Endothelial cell of umbilical vein (primary cell): ENCODE data around the gene ABR. TPM values are rescaled to one million over a fixed set of nuclear protein-coding genes. Genes with fewer than 3 reads are reported as not detected.

Source experiments
- BruUV-seq: library from RNA; stranded (reverse); fragments of 400-500 nt; replicated peaks from 2 replicates; lab custom pipeline; 2021; lab: Mats Ljungman, UMichigan
- CTCF ChIA-PET: fragments of 300-600, 350-600 bp; sonication (Branson Sonifier 250); formaldehyde crosslinking; loops from one replicate; lab custom pipeline; 2021; ENCODE audit warnings: antibody characterized with exemption, inconsistent platforms; lab: Charles Lee
- POLR2A ChIA-PET: fragments of 300-600, 350-600 bp; sonication (Branson Sonifier 250); formaldehyde crosslinking; loops from one replicate; lab custom pipeline; 2021; ENCODE audit warnings: antibody characterized with exemption, inconsistent platforms; lab: Charles Lee
- DNase-seq: peaks from one replicate; pipeline ENCODE4 v3.0.0-alpha.2; 2011; ENCODE audit warnings: low read depth, low spot score
- FAIRE-seq: peaks from 2 replicates; lab custom pipeline; 2011; peaks lifted over from hg19 to GRCh38; lab: Jason Lieb, UNC
- H2AFZ ChIP-seq: 2 replicates; pipeline ENCODE4 v1.6.0; 2012; ENCODE audit warnings: low read depth, low read length, control low read depth, inconsistent platforms
- H3K27ac ChIP-seq: 2 replicates; pipeline ENCODE4 v1.5.1; 2011; ENCODE audit warnings: low read depth, mild to moderate bottlenecking, control low read depth, low read length, moderate library complexity; ENCODE audit not compliant: insufficient read depth
- H3K27me3 ChIP-seq, 2 experiments: 2 replicates each; pipeline versions ENCODE4 v1.6.0 to v1.6.1; 2011; ENCODE audit warnings: low read length in 2 of 2, mixed read lengths in 1 of 2; ENCODE audit not compliant: control insufficient read depth in 2 of 2, insufficient read depth in 2 of 2
- H3K36me3 ChIP-seq, 2 experiments: 2 replicates in 1 of 2; 3 replicates in 1 of 2; pipeline ENCODE4 v1.5.1; 2011; ENCODE audit warnings: low read length in 2 of 2, mild to moderate bottlenecking in 1 of 2, moderate library complexity in 1 of 2; ENCODE audit not compliant: control insufficient read depth in 2 of 2, insufficient read depth in 2 of 2; ENCODE audit errors: extremely low read depth in 1 of 2
- H3K4me1 ChIP-seq: 3 replicates; pipeline ENCODE4 v1.5.1; 2011; ENCODE audit warnings: mild to moderate bottlenecking, low read length; ENCODE audit not compliant: control insufficient read depth, insufficient read depth; ENCODE audit errors: extremely low read depth
- H3K4me2 ChIP-seq: 2 replicates; pipeline ENCODE4 v1.6.1; 2011; ENCODE audit warnings: low read length, control low read depth, mixed read lengths; ENCODE audit not compliant: insufficient read depth
- H3K4me3 ChIP-seq, 3 experiments: fragments of 200-600 bp in 1 of 3; sonication (generic), shearing (Covaris generic) in 1 of 3; replicated peaks in 1 of 3; 2 replicates each; pipeline ENCODE4 v1.5.1; 2011 to 2016; ENCODE audit warnings: control low read depth in 3 of 3, low read length in 3 of 3, mild to moderate bottlenecking in 2 of 3, inconsistent platforms in 1 of 3, low read depth in 1 of 3, moderate library complexity in 1 of 3; ENCODE audit not compliant: insufficient read depth in 1 of 3
- H3K79me2 ChIP-seq: 2 replicates; pipeline ENCODE4 v1.6.0; 2012; ENCODE audit warnings: low read length, inconsistent platforms; ENCODE audit not compliant: control insufficient read depth, insufficient read depth
- H3K9ac ChIP-seq: replicated peaks from 2 replicates; pipeline ENCODE3; 2011; ENCODE audit warnings: low read length, control low read depth; ENCODE audit not compliant: insufficient read depth; ENCODE audit errors: extremely low read depth
- H3K9me1 ChIP-seq: replicated peaks from 3 replicates; pipeline ENCODE4 v1.6.0; 2011; ENCODE audit warnings: mild to moderate bottlenecking, low read length; ENCODE audit not compliant: control insufficient read depth, insufficient read depth; ENCODE audit errors: extremely low read depth
- H3K9me3 ChIP-seq: replicated peaks from 2 replicates; pipeline ENCODE4 v1.5.1; 2012; ENCODE audit warnings: low read length, inconsistent platforms; ENCODE audit not compliant: control insufficient read depth, insufficient read depth
- H4K20me1 ChIP-seq: replicated peaks from 2 replicates; pipeline ENCODE3; 2011; ENCODE audit warnings: mild to moderate bottlenecking, low read length; ENCODE audit not compliant: control insufficient read depth, insufficient read depth; ENCODE audit errors: extremely low read depth
- CTCF ChIP-seq, 2 donors: IDR thresholded peaks; 1 replicate in 1 of 2; 2 replicates in 1 of 2; pipeline ENCODE4 v1.5.1; 2011; ENCODE audit warnings: low read length in 2 of 2, mild to moderate bottlenecking in 2 of 2, moderate library complexity in 2 of 2, control low read depth in 1 of 2, inconsistent platforms in 1 of 2, low read depth in 1 of 2; ENCODE audit not compliant: insufficient read depth in 1 of 2; ENCODE audit errors: extremely low read depth in 1 of 2
- EZH2 ChIP-seq: IDR thresholded peaks from 2 replicates; pipeline ENCODE4 v1.6.1; 2012; ENCODE audit warnings: borderline replicate concordance, low read depth, mild to moderate bottlenecking, moderate library complexity, low read length, inconsistent platforms; ENCODE audit not compliant: severe bottlenecking
- FOS ChIP-seq: IDR thresholded peaks from 2 replicates; pipeline ENCODE4 v1.6.1; 2011; ENCODE audit warnings: mild to moderate bottlenecking, low read length, moderate library complexity, borderline replicate concordance; ENCODE audit not compliant: insufficient read depth
- GATA2 ChIP-seq: IDR thresholded peaks from 2 replicates; pipeline ENCODE4 v1.7.0; 2011; ENCODE audit warnings: low read depth, mild to moderate bottlenecking, moderate library complexity, mixed read lengths, low read length; ENCODE audit not compliant: insufficient read length, insufficient read depth
- JUN ChIP-seq: IDR thresholded peaks from 2 replicates; pipeline ENCODE4 v1.6.1; 2011; ENCODE audit warnings: borderline replicate concordance, low read depth; ENCODE audit not compliant: insufficient read length, insufficient read depth
- MAX ChIP-seq: IDR thresholded peaks from 2 replicates; pipeline ENCODE4 v1.6.1; 2011; ENCODE audit not compliant: insufficient read depth, insufficient read length
- MYC ChIP-seq: IDR thresholded peaks from one replicate; pipeline ENCODE4 v1.6.1; 2011; ENCODE audit warnings: mild to moderate bottlenecking, low read depth, low read length
- POLR2A ChIP-seq: IDR thresholded peaks from 2 replicates; pipeline ENCODE4 v1.6.1; 2012; ENCODE audit warnings: low read depth, mild to moderate bottlenecking, control low read depth, low read length
- POLR2AphosphoS5 ChIP-seq: IDR thresholded peaks from 2 replicates; pipeline ENCODE4 v1.6.1; 2012; ENCODE audit warnings: low read depth, mild to moderate bottlenecking, control low read depth, low read length, moderate library complexity; ENCODE audit not compliant: insufficient read depth
- dilution Hi-C: fragments of 300-500 bp; cut with MboI; formaldehyde crosslinking; loops from one replicate; pipeline ENCODE4 v1.15.0; 2019; ENCODE audit warnings: low sequenced_read_pairs; ENCODE audit not compliant: extremely low pct_ligation_motif_present
- intact Hi-C: fragments of 100-400 bp; cut with micrococcal nuclease; formaldehyde crosslinking; loops from one replicate; pipeline ENCODE4 v1.10.0; 2022
- polyA plus RNA-seq, 4 experiments: library from polyadenylated mRNA; depleted of rRNA in 3 of 4; stranded (reverse) in 3 of 4; unstranded in 1 of 4; fragments of >200 nt; gene quantifications; 2 replicates each; pipeline versions ENCODE4 v1.2.1 to v1.2.3, GENCODE V29; 2011 to 2012; ENCODE audit warnings: missing spikeins in 1 of 4
- total RNA-seq: library from RNA; stranded (reverse); gene quantifications from 2 replicates; pipeline ENCODE4 v1.2.3, GENCODE V29; 2021

Gene ABR
- total and polyA plus RNA-seq, 2 donors (not counting 3 experiments of a cell fraction or from before 2014, with no cell fraction given), result 83.5 to 96.8 TPM

- no peak overlapping the region for H2AFZ ChIP-seq
- no peaks in the 10 kb centered on the region for H3K9me3 ChIP-seq
- no peaks in the 10 kb centered on the region for H3K9me1 ChIP-seq
- dilution Hi-C loops, result no loop called here
- intact Hi-C loops, result no loop called here
- H4K20me1 ChIP-seq, result no peaks in the 10 kb centered on the region
- no peak overlapping the region for H3K4me2 ChIP-seq
- TF ChIP-seq POLR2AphosphoS5, result no peak
- TF ChIP-seq JUN, result no peak
- no peak for TF ChIP-seq GATA2
- no peak for TF ChIP-seq CTCF (IDR thresholded peaks at IDR 0.05; ENCODE audit: extremely low read depth in 1 of 2, insufficient read depth in 1 of 2, low read depth in 1 of 2, low read length in 2 of 2)
- TF ChIP-seq MAX, result no peak
- TF ChIP-seq MYC, result no peak
- TF ChIP-seq POLR2A, result no peak
- no peak for TF ChIP-seq FOS
- TF ChIP-seq EZH2, result no peak
- H3K4me3 ChIP-seq, result no peak overlapping the region
- ChIA-PET CTCF (interaction anchor here (1.5 kb wide), 1 partner anchor 47 kb away, joined by 4 read pairs; no protein-coding TSS in a partner anchor), POLR2A (no interaction called here)
- H3K27ac ChIP-seq, result no peak overlapping the region
- H3K9ac ChIP-seq, result no peak overlapping the region
- DNase-seq, result no peak
- no peaks in the 10 kb centered on the region for H3K27me3 ChIP-seq
- H3K36me3 ChIP-seq, result peaks cover 4 to 27% of the 10 kb centered on the region in 2 experiments
- no peak for FAIRE-seq
- H3K4me1 ChIP-seq, result peaks cover 22% of the 10 kb centered on the region
- no TSS peak for BruUV-seq
- no peaks in the 10 kb centered on the region for H3K79me2 ChIP-seq
These were observed 170.3 kb downstream of the ABR start for GRCh38 chr17:1009229-1010085.
